GM21367 (cell line): Measurements from ENCODE around the gene ELMO1.

Experiments
- ATAC-seq: cut with Tn5 transposase; IDR thresholded peaks from one replicate; pipeline ENCODE4 v1.9.1; 2021; ENCODE audit not compliant: unreplicated experiment

Gene ELMO1

GRCh38 chr7:37282093-37282444, 166.6 kb downstream of the ELMO1 start:
- ATAC-seq: no peak

GRCh38 chr7:37281368-37282092, 167.1 kb downstream of the ELMO1 start:
- ATAC-seq: no peak

- no peak for ATAC-seq
These were observed 171.2 kb downstream of the ELMO1 start for GRCh38 chr7:37277513-37277912.

- ATAC-seq: no peak
These were observed 173.5 kb downstream of the ELMO1 start for GRCh38 chr7:37275078-37275710.

DNA sequence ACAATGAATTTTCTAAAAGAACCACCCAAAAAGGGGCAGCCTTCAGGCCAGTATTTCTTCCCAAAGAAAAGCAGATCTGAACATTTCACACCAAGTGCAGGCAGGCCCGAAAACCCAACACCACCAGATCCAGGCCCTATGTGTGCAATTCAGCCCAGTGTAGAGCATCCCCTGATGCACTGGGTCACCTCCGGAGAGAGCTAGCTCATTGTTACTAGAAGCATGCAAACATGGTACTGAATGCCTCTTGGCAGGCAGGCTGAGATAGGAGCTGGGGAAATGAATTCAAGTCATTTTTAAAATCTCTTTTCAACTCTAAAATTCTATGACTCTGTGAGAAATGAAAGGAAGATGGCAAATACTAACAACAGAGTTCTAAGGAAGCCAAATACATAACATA, 174.8 kb downstream of the ELMO1 start:
- ATAC-seq: no peak

DNA sequence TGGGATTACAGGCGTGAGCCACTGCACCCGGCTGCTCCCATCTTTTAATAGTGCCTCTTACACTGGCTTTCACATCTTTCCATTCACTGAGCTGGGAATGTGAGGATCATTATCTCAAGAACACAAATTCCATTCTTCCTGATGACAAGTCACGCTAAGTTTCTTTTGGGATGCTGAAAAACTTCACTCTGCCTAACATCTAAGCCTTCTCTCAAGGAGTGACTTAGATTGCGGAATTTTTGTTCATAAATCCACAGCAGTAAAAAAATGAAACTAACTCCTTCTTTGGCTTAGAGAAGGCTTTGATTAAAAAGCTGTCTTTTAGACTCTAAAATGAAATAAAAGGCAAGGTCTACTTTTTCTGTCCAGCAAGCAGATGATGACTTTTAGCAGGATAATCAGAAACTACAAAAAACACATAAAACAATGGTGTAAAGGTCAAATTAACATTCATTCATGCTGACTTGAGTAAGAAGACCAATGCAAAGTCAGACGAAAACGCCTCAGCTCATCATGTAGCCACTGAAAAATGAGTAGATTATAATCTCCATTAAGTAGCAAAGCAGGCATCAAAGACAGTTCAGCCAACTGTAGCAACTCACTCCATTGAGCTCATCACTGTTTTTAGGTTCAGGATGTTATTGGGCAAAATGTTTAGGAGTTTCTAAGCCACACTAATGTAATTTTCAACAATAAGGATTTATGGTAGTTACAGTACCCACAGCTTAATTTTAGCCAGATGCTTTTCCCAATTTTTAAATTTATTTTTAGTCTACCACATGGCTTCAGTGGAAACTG, 178.8 kb downstream of the ELMO1 start:
- no peak for ATAC-seq

DNA sequence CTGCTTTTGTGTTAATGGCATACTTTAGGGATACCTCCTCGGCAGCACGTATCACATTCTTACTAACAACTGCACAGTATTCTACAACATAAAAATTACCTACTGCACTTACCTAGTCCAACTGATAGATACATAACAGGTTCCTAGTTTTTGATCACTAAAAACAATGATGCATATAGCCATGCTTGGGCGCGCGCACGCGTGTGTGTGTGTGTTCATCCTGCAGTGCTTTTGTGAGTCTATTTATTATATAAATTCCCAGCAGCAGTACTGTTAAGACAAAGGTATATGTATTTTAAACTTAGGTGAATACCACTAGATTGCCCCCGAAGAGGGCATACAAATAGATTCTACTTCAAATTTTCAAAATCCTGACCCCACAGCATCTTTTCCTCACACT, 181.4 kb downstream of the ELMO1 start:
- no peak for ATAC-seq

DNA sequence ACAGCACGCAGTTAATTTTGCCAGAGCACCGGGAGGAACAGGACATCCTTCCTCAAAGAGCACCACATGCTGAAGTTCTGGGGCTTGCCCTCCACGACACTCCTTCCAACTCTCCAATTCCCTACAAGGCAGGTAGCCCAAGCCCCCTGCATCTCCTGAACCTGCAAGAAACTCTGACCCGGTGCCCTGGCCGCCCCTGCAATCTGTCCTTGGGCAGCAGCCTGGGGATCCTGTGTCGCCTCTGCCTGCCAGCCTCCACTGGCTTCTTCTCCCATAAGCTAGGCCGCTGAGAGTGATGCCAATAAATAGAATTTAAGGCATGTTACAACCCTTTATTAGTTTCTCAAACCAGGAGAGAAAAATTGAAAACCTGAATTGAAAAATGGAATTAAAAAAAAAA, 182.8 kb downstream of the ELMO1 start:
- ATAC-seq: no peak

DNA sequence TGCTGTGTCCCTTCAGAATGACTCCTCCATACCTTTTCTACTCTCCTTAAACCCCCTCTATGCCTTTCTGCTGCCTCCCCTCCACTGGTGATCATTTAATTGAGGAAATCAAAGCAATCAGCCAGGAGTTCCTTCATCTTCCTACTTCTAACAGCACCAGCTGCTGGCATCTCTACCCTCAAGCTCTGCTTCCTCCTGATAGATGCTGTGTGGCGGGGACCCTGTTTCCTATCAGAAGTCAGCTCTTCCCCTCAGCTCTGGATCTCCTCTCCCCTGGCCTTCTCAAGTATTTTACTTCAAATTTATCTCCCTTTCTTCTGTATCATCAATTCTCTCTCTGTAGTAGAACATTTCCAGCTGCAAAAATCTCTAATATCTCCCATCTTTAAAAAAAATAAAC, 183.7 kb downstream of the ELMO1 start:
- no peak for ATAC-seq

- ATAC-seq: no peak
These were observed 186.5 kb downstream of the ELMO1 start for GRCh38 chr7:37262181-37262580.

DNA sequence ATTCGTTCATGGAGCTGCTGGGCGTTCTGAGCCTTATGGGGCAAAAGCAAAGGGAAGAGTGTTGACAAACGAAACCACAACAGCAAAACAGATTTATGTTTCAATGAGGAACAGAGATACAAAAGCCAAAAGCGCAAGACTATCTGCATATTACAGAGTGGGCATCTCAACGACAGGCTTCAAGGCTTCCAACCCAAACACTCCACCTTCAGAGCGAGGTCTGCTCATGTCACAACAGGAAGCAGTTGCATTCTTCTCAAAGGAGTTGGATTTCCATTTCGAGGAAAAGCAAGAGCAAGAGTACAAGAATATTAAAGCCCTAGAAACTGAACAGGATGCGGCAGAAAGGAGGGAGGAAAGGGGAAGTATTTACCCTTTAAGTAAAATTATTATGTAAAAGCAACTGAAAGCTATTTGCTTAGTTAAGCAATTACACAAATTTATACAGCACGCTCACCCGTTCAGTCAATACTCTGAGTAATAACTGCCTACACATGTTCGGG, 189.3 kb downstream of the ELMO1 start:
- no peak for ATAC-seq

- ATAC-seq: no peak
These were observed 192.0 kb downstream of the ELMO1 start for GRCh38 chr7:37256631-37257030.

- ATAC-seq: no peak
These were observed 193.2 kb downstream of the ELMO1 start for GRCh38 chr7:37255327-37255944.

- no peak for ATAC-seq
These were observed 197.4 kb downstream of the ELMO1 start for GRCh38 chr7:37251222-37251621.

DNA sequence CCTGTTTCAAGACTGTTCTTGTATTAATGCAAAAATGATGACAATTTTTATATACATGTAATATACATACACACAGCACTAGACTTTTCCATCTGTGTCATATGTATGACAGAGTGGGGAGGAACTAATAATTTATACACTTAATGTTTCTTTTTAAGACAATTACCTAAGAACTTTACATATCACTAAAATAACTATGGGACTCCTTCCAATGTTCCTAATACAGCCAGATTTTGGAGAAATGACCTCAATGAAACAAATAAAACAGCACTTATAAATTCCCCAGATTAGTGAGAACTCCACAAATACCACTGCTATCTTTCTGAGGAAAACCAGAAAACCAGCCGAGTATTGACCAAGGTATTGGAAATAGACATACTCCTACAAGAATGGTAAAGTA, 199.4 kb downstream of the ELMO1 start:
- ATAC-seq: no peak

DNA sequence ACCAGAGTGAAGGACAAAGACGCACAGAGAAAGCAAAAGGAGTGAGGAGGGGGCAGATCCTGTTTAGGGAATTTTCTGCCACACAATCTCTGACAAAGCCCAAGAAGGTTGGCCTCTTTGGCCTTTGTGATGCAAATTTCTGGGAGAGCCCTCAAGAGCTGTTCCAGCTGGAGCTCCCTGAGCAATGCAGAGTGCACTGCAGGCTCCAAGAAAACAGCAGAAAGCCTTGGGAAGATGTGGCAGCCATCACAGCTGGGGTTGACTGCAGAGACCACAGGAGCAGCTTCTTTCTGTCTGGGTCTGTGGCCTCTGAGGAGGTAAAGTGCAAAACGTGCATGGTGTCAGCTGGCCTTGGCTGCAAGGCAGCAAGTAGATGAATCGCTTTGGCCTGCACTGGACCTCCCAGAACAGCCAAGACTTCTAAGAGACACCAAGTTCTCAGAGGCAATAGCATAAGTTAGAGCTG, 200.2 kb downstream of the ELMO1 start:
- ATAC-seq: no peak

DNA sequence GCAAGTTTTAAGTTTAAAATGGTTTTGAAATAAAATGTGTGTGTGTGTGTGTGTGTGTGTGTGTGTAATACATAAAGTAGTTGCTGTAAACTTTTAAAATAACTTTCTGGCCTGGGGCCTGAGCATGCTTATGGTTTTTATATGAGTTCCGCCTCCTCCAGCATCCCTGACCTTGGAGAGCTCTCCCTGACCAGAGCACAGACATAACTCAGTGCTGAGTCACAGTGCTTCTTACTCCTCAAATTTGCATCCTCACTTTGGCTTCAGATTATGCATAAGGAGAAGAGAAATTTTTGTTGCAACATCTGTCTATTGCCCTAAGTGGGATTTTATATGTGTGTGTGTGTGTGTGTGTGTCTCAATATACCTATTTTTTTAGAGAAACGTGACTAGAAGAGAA, 200.8 kb downstream of the ELMO1 start:
- no peak for ATAC-seq

GRCh38 chr7:37245590-37245989, 203.1 kb downstream of the ELMO1 start:
- no peak for ATAC-seq

- no peak for ATAC-seq
These were observed 211.8 kb downstream of the ELMO1 start for GRCh38 chr7:37236906-37237305.

GRCh38 chr7:37235813-37236212, 212.9 kb downstream of the ELMO1 start:
- ATAC-seq: no peak

DNA sequence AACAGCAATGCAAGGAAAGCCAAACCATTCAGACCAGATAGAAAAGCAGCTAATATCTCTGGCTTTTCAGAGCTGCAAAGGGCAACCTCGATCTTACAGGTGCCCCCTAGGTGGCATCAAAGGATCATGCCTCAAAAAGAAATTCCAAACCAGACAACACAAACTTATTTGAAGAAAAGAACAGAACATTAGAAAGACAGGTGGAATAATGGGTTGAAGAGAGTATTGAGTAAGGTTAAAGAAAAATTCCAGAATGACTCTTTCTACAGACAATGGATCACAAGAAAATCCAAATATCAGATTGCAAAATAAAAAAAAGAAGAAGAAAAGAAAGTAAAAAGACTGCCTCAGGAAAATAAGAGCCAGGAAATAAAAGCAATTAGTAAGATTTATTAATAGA, 213.7 kb downstream of the ELMO1 start:
- no peak for ATAC-seq
